H9 (cell line): Measurements from ENCODE around the gene C11orf58. TPM values are rescaled to one million over a fixed set of nuclear protein-coding genes. Genes with fewer than 3 reads are reported as not detected.

Experiments
- DNase-seq: peaks from one replicate; pipeline ENCODE4 v3.0.0-alpha.2; 2017
- H2AFZ ChIP-seq: one replicate; pipeline ENCODE4 v1.6.1; 2013; ENCODE audit warnings: mild to moderate bottlenecking, low read length, control low read depth, moderate library complexity
- H2AK5ac ChIP-seq: 2 replicates; pipeline ENCODE4 v1.6.1; 2013; ENCODE audit warnings: low read length, control low read depth, mixed read lengths; ENCODE audit not compliant: insufficient read length
- H2BK120ac ChIP-seq: one replicate; pipeline ENCODE4 v1.6.1; 2013; ENCODE audit warnings: low read depth, mild to moderate bottlenecking, low read length, control low read depth, inconsistent platforms; ENCODE audit not compliant: poor library complexity, severe bottlenecking
- H2BK12ac ChIP-seq: 2 replicates; pipeline ENCODE4 v1.6.1; 2013; ENCODE audit warnings: low read length, control low read depth, mixed read lengths, low read depth; ENCODE audit not compliant: insufficient read length
- H2BK15ac ChIP-seq: 2 replicates; pipeline ENCODE4 v1.6.1; 2013; ENCODE audit warnings: low read depth, low read length, control low read depth
- H2BK20ac ChIP-seq: one replicate; pipeline ENCODE4 v1.6.1; 2013; ENCODE audit warnings: low read depth, mild to moderate bottlenecking, low read length, control low read depth, inconsistent platforms; ENCODE audit not compliant: poor library complexity, severe bottlenecking
- H2BK5ac ChIP-seq: 2 replicates; pipeline ENCODE4 v1.6.1; 2013; ENCODE audit warnings: low read length, control low read depth, mixed read lengths; ENCODE audit not compliant: insufficient read length
- H3K14ac ChIP-seq: 2 replicates; pipeline ENCODE4 v1.6.1; 2013; ENCODE audit warnings: low read length, control low read depth; ENCODE audit not compliant: insufficient read depth
- H3K18ac ChIP-seq: 2 replicates; pipeline ENCODE4 v1.6.1; 2013; ENCODE audit warnings: low read depth, mild to moderate bottlenecking, mixed read lengths, low read length, control low read depth; ENCODE audit not compliant: insufficient read length
- H3K23ac ChIP-seq: 2 replicates; pipeline ENCODE4 v1.6.1; 2013; ENCODE audit warnings: low read length, control low read depth, mixed read lengths, low read depth; ENCODE audit not compliant: insufficient read length
- H3K23me2 ChIP-seq: 2 replicates; pipeline ENCODE4 v1.6.1; 2013; ENCODE audit warnings: low read depth, mild to moderate bottlenecking, mixed read lengths, low read length, control low read depth; ENCODE audit not compliant: insufficient read length, poor library complexity, severe bottlenecking
- H3K27ac ChIP-seq: 2 replicates; pipeline ENCODE4 v1.5.1; 2013; ENCODE audit warnings: low read length, control low read depth, mixed read lengths, low read depth; ENCODE audit not compliant: insufficient read length
- H3K27me3 ChIP-seq: 2 replicates; pipeline ENCODE4 v1.6.1; 2013; ENCODE audit warnings: low read length, control low read depth, inconsistent platforms; ENCODE audit not compliant: insufficient read depth
- H3K4ac ChIP-seq: 2 replicates; pipeline ENCODE4 v1.6.1; 2013; ENCODE audit warnings: low read depth, mild to moderate bottlenecking, control low read depth, inconsistent platforms, low read length, moderate library complexity
- H3K4me1 ChIP-seq: 2 replicates; pipeline ENCODE4 v1.6.1; 2013; ENCODE audit warnings: low read length, control low read depth, inconsistent platforms; ENCODE audit not compliant: insufficient read depth
- H3K4me2 ChIP-seq: 2 replicates; pipeline ENCODE4 v1.6.1; 2013; ENCODE audit warnings: low read length, control low read depth, mixed read lengths; ENCODE audit not compliant: insufficient read length, insufficient read depth
- H3K56ac ChIP-seq: 2 replicates; pipeline ENCODE4 v1.6.1; 2013; ENCODE audit warnings: low read depth, mild to moderate bottlenecking, mixed read lengths, low read length, control low read depth; ENCODE audit not compliant: insufficient read length
- H3K79me1 ChIP-seq: 2 replicates; pipeline ENCODE4 v1.6.1; 2013; ENCODE audit warnings: low read depth, mild to moderate bottlenecking, moderate library complexity, low read length, control low read depth, inconsistent platforms; ENCODE audit not compliant: insufficient read depth, poor library complexity, severe bottlenecking
- H3K79me2 ChIP-seq: 2 replicates; pipeline ENCODE4 v1.6.1; 2013; ENCODE audit warnings: low read length, control low read depth, inconsistent platforms; ENCODE audit not compliant: insufficient read depth
- H3K9ac ChIP-seq: 2 replicates; pipeline ENCODE4 v1.6.1; 2013; ENCODE audit warnings: low read length, control low read depth, mixed read lengths; ENCODE audit not compliant: insufficient read length; ENCODE audit errors: extremely low read depth
- H3K9me3 ChIP-seq: one replicate; pipeline ENCODE4 v1.6.1; 2013; ENCODE audit warnings: low read depth, low read length, inconsistent platforms; ENCODE audit not compliant: control insufficient read depth
- H3T11ph ChIP-seq: one replicate; pipeline ENCODE4 v1.6.1; 2013; ENCODE audit warnings: mild to moderate bottlenecking, low read length, control low read depth, inconsistent platforms
- H4K20me1 ChIP-seq: one replicate; pipeline ENCODE4 v1.6.1; 2013; ENCODE audit not compliant: control insufficient read depth, insufficient read length, insufficient read depth
- H4K5ac ChIP-seq: 2 replicates; pipeline ENCODE4 v1.6.1; 2013; ENCODE audit warnings: low read depth, mild to moderate bottlenecking, mixed read lengths, low read length, control low read depth; ENCODE audit not compliant: insufficient read length
- H4K8ac ChIP-seq: replicated peaks from 2 replicates; pipeline ENCODE4 v1.6.1; 2013; ENCODE audit warnings: low read length, control low read depth, mixed read lengths, low read depth; ENCODE audit not compliant: insufficient read length
- H4K91ac ChIP-seq: 2 replicates; pipeline ENCODE4 v1.6.1; 2013; ENCODE audit warnings: low read depth, mild to moderate bottlenecking, moderate library complexity, mixed read lengths, low read length, control low read depth; ENCODE audit not compliant: insufficient read length
- H3K27ac Mint-ChIP-seq, 3 experiments: 2 replicates in 2 of 3; 3 replicates in 1 of 3; pipeline ENCODE4 v1.8.0; 2020 to 2021; ENCODE audit warnings: mixed read lengths in 3 of 3, mild to moderate bottlenecking in 1 of 3, moderate library complexity in 1 of 3
- H3K27me3 Mint-ChIP-seq: 2 replicates; pipeline ENCODE4 v1.8.0; 2021; ENCODE audit warnings: low read depth, mild to moderate bottlenecking, moderate library complexity, mixed read lengths
- H3K36me3 Mint-ChIP-seq, 3 experiments: 2 replicates in 2 of 3; 3 replicates in 1 of 3; pipeline ENCODE4 v1.8.0; 2020 to 2021; ENCODE audit warnings: low read depth in 3 of 3, mixed read lengths in 3 of 3; ENCODE audit not compliant: insufficient read depth in 1 of 3
- H3K4me1 Mint-ChIP-seq, 2 experiments: 2 replicates each; pipeline ENCODE4 v1.8.0; 2020; ENCODE audit warnings: mixed read lengths in 2 of 2
- H3K4me3 Mint-ChIP-seq, 2 experiments: 2 replicates in 1 of 2; 3 replicates in 1 of 2; pipeline ENCODE4 v1.8.0; 2020 to 2021; ENCODE audit warnings: mild to moderate bottlenecking in 2 of 2, mixed read lengths in 2 of 2, moderate library complexity in 1 of 2
- H3K9me3 Mint-ChIP-seq, 2 experiments: 2 replicates in 1 of 2; 3 replicates in 1 of 2; pipeline ENCODE4 v1.8.0; 2020; ENCODE audit warnings: mild to moderate bottlenecking in 2 of 2, mixed read lengths in 2 of 2, moderate library complexity in 1 of 2
- CTCF ChIP-seq: fragments of 200-600 bp; sonication (generic); conservative IDR thresholded peaks from 3 replicates; pipeline ENCODE4 v1.8.0; 2021; ENCODE audit warnings: antibody characterized with exemption, mild to moderate bottlenecking
- WGBS: extraction: QIAGEN DNeasy Blood & Tissue Kit; methylation state at CpG from one replicate; pipeline ENCODE4 v1.1.7; 2013; ENCODE audit warnings: missing lambda C conversion rate, low lambda C conversion rate, mixed read lengths; ENCODE audit not compliant: insufficient read length; ENCODE audit errors: extremely low coverage; 5-methylcytosine and 5-hydroxymethylcytosine counted together
- total RNA-seq: library from RNA; stranded (reverse); gene quantifications from 2 replicates; pipeline ENCODE4 v1.2.1, GENCODE V29; 2021

Gene C11orf58
- total RNA-seq, 1 experiment from 2014 or later, result 169 TPM

GRCh38 chr11:16776711-16777612 lies 38.5 kb downstream of the C11orf58 start:
- H3K56ac ChIP-seq, result no peak overlapping the region
- WGBS, result no CpG with 5 or more reads among the region's 14 CpGs
- Mint-ChIP-seq H3K9me3 (no peaks in the 10 kb centered on the region), H3K4me1 (peaks cover 37 to 42% of the 10 kb centered on the region in 2 experiments), H3K36me3 (peaks cover 2 to 13% (median 5%) of the 10 kb centered on the region in 3 experiments), H3K4me3 (no peak overlapping the region), H3K27me3 (no peaks in the 10 kb centered on the region; the same call in 1 of the 2 replicates), H3K27ac (peak overlapping the region in 1 of 3 experiments; percentile 51; a peak in 1 of 7 replicates)
- H2BK15ac ChIP-seq, result no peak overlapping the region
- no peak overlapping the region for H2AK5ac ChIP-seq
- no peak overlapping the region for H3K23ac ChIP-seq
- no peak overlapping the region for H2BK120ac ChIP-seq
- no peak overlapping the region for H3K4ac ChIP-seq
- H3K9me3 ChIP-seq, result no peaks in the 10 kb centered on the region
- DNase-seq, result no peak
- no peak overlapping the region for H4K8ac ChIP-seq
- H3K18ac ChIP-seq, result no peak overlapping the region
- H3K14ac ChIP-seq, result no peak overlapping the region
- H4K91ac ChIP-seq, result no peak overlapping the region
- H3K4me1 ChIP-seq, result 0 out of 2 replicates have a peak, but pooled peaks cover 5% of the 10 kb centered on the region
- no peak overlapping the region for H3K27ac ChIP-seq
- no peak overlapping the region for H2AFZ ChIP-seq
- no peak overlapping the region for H2BK12ac ChIP-seq
- no peak overlapping the region for H3T11ph ChIP-seq
- no peaks in the 10 kb centered on the region for H3K27me3 ChIP-seq
- H2BK5ac ChIP-seq, result no peak overlapping the region
- H3K4me2 ChIP-seq, result no peak overlapping the region
- no peaks in the 10 kb centered on the region for H3K79me1 ChIP-seq
- no peak overlapping the region for H4K5ac ChIP-seq
- H3K9ac ChIP-seq, result no peak overlapping the region
- no peaks in the 10 kb centered on the region for H3K23me2 ChIP-seq
- H2BK20ac ChIP-seq, result no peak overlapping the region
- H4K20me1 ChIP-seq, result no peaks in the 10 kb centered on the region
- no peak for TF ChIP-seq CTCF
- H3K79me2 ChIP-seq, result no peaks in the 10 kb centered on the region
